Measurements from ENCODE around the gene BLNK.

The BLNK gene

GRCh38 chr10:96212911-96213310 is 58.5 kb downstream of the BLNK start:
- H3K9ac ChIP-seq (ENCODE audit: low read length) = no peak overlapping the region
- no peak overlapping the region for H2AFZ ChIP-seq (ENCODE audit: low read depth, low read length)
- peaks cover 87% of the 10 kb centered on the region for H3K36me3 ChIP-seq (replicated peaks; ENCODE audit: low read depth, low read length)
- H4K20me1 ChIP-seq (ENCODE audit: insufficient read depth, low read length) = peaks cover 64% of the 10 kb centered on the region
- H3K4me2 ChIP-seq (ENCODE audit: low read length) = peak overlapping the region; percentile 37; the same call in 1 of the 2 replicates
- no peaks in the 10 kb centered on the region for H3K9me3 ChIP-seq (ENCODE audit: insufficient read depth, low read length)
- peaks cover 26% of the 10 kb centered on the region for H3K79me2 ChIP-seq (ENCODE audit: low read length)
- no peak overlapping the region for H3K4me3 ChIP-seq (ENCODE audit: low read length)
- no peaks in the 10 kb centered on the region for H3K27me3 ChIP-seq (ENCODE audit: low read depth, low read length)
- peaks cover 68% of the 10 kb centered on the region for H3K4me1 ChIP-seq (ENCODE audit: low read length)
- no peak overlapping the region for H3K27ac ChIP-seq (ENCODE audit: low read length)
- no peak for TF ChIP-seq CTCF (IDR thresholded peaks at IDR 0.05; ENCODE audit: low read depth, low read length)
- TF ChIP-seq EZH2phosphoT487 (IDR thresholded peaks at IDR 0.05; ENCODE audit: low read depth) = no peak

- H3K9me3 ChIP-seq (ENCODE audit: insufficient read depth, low read length) = no peaks in the 10 kb centered on the region
- no peak overlapping the region for H3K9ac ChIP-seq (ENCODE audit: low read length)
- peaks cover 29% of the 10 kb centered on the region for H3K79me2 ChIP-seq (ENCODE audit: low read length)
- H4K20me1 ChIP-seq (ENCODE audit: insufficient read depth, low read length) = peaks cover 65% of the 10 kb centered on the region
- no peak overlapping the region for H3K4me3 ChIP-seq (ENCODE audit: low read length)
- peak overlapping the region; percentile 62 for H3K27ac ChIP-seq (ENCODE audit: low read length)
- TF ChIP-seq CTCF (IDR thresholded peaks at IDR 0.05; ENCODE audit: low read depth, low read length) = no peak
- TF ChIP-seq EZH2phosphoT487 (IDR thresholded peaks at IDR 0.05; ENCODE audit: low read depth) = no peak
- H3K27me3 ChIP-seq (ENCODE audit: low read depth, low read length) = no peaks in the 10 kb centered on the region
- H2AFZ ChIP-seq (ENCODE audit: low read depth, low read length) = no peak overlapping the region
- H3K36me3 ChIP-seq (replicated peaks; ENCODE audit: low read depth, low read length) = peaks cover 87% of the 10 kb centered on the region
- peaks cover 72% of the 10 kb centered on the region for H3K4me1 ChIP-seq (ENCODE audit: low read length)
- peak overlapping the region; percentile 37 for H3K4me2 ChIP-seq (ENCODE audit: low read length)
Measured at GRCh38 chr10:96211764-96212163, 59.6 kb downstream of the BLNK start.

GRCh38 chr10:96208946-96209345 is 62.4 kb downstream of the BLNK start:
- no peak overlapping the region for H3K9ac ChIP-seq (ENCODE audit: low read length)
- H3K27me3 ChIP-seq (ENCODE audit: low read depth, low read length) = no peaks in the 10 kb centered on the region
- 0 out of 2 replicates have a peak overlapping the region, but pooled peaks have one; percentile 8 for H3K4me3 ChIP-seq (ENCODE audit: low read length)
- H3K4me1 ChIP-seq (ENCODE audit: low read length) = peaks cover 62% of the 10 kb centered on the region
- H3K79me2 ChIP-seq (ENCODE audit: low read length) = peaks cover 29% of the 10 kb centered on the region
- no peak for TF ChIP-seq CTCF (IDR thresholded peaks at IDR 0.05; ENCODE audit: low read depth, low read length)
- TF ChIP-seq EZH2phosphoT487 (IDR thresholded peaks at IDR 0.05; ENCODE audit: low read depth) = no peak
- H3K27ac ChIP-seq (ENCODE audit: low read length) = peak overlapping the region; percentile 73
- H3K36me3 ChIP-seq (replicated peaks; ENCODE audit: low read depth, low read length) = peaks cover 86% of the 10 kb centered on the region
- H2AFZ ChIP-seq (ENCODE audit: low read depth, low read length) = no peak overlapping the region
- H4K20me1 ChIP-seq (ENCODE audit: insufficient read depth, low read length) = peaks cover 61% of the 10 kb centered on the region
- H3K4me2 ChIP-seq (ENCODE audit: low read length) = peak overlapping the region; percentile 35
- H3K9me3 ChIP-seq (ENCODE audit: insufficient read depth, low read length) = no peaks in the 10 kb centered on the region

- TF ChIP-seq CTCF (IDR thresholded peaks at IDR 0.05; ENCODE audit: low read depth, low read length) (no peak), EZH2phosphoT487 (IDR thresholded peaks at IDR 0.05; ENCODE audit: low read depth) (no peak)
- peaks cover 29% of the 10 kb centered on the region for H3K79me2 ChIP-seq (ENCODE audit: low read length)
- no peak overlapping the region for H3K9ac ChIP-seq (ENCODE audit: low read length)
- H3K4me1 ChIP-seq (ENCODE audit: low read length) = peaks cover 56% of the 10 kb centered on the region
- peaks cover 84% of the 10 kb centered on the region for H3K36me3 ChIP-seq (replicated peaks; ENCODE audit: low read depth, low read length)
- no peaks in the 10 kb centered on the region for H3K9me3 ChIP-seq (ENCODE audit: insufficient read depth, low read length)
- H2AFZ ChIP-seq (ENCODE audit: low read depth, low read length) = no peak overlapping the region
- peak overlapping the region; percentile 73 for H3K27ac ChIP-seq (ENCODE audit: low read length)
- H4K20me1 ChIP-seq (ENCODE audit: insufficient read depth, low read length) = peaks cover 54% of the 10 kb centered on the region
- no peaks in the 10 kb centered on the region for H3K27me3 ChIP-seq (ENCODE audit: low read depth, low read length)
- no peak overlapping the region for H3K4me3 ChIP-seq (ENCODE audit: low read length)
- peak overlapping the region; percentile 35 for H3K4me2 ChIP-seq (ENCODE audit: low read length)
Measured at GRCh38 chr10:96208271-96208670, 63.1 kb downstream of the BLNK start.
